ENCODE data around the gene GATA1. TPM values are rescaled to one million over a fixed set of nuclear protein-coding genes. Genes with fewer than 3 reads are reported as not detected.

The GATA1 gene
- polyA plus RNA-seq, 1 of the 3 experiments (the other 2 are of a cell fraction) = not detected

DNA sequence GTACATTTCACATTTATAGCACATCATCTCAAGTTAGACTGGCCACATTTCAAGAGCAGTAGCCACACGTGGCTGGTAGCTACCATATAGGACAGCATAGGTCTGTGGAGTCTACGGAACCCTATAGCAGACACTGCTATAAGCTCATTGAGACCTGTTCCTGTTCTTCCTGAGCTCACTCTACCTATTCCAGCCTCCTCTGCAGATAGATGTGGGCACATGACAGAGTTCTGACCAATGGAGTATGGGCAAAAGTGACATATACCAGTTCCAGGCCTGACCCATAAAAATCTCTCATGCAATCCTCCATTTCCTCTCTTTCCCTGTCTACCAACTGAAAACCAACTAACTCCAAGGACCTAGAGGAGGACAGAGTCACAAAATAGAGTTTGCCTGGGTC, 11.9 kb downstream of the GATA1 start:
- Histone ChIP-seq H3K4me2 (no peak overlapping the region), H3K36me3 (replicated peaks in 1 of 2; ENCODE audit: control insufficient read depth in 1 of 2, insufficient read depth in 2 of 2, low read length in 1 of 2) (no peaks in the 10 kb centered on the region), H4K20me1 (ENCODE audit: insufficient read depth) (no peaks in the 10 kb centered on the region), H3K79me2 (ENCODE audit: insufficient read depth) (no peaks in the 10 kb centered on the region), H3K9me3 (no peaks in the 10 kb centered on the region), H3K4me3 (ENCODE audit: low read depth in 2 of 2, low read length in 1 of 2) (no peak overlapping the region), H3F3A (replicated peaks; ENCODE audit: insufficient read depth) (no peaks in the 10 kb centered on the region), H3K4me1 (ENCODE audit: control insufficient read depth in 1 of 2, insufficient read depth in 2 of 2, low read depth in 1 of 2, low read length in 1 of 2) (peaks cover 4 to 10% of the 10 kb centered on the region in 2 experiments; a peak in 1 of 4 replicates), H3K27ac (ENCODE audit: low read depth in 2 of 2, low read length in 1 of 2) (no peak overlapping the region), H3K27me3 (ENCODE audit: insufficient read depth) (no peaks in the 10 kb centered on the region; the same call in 1 of the 2 replicates), H3K9ac (no peak overlapping the region), H2AFZ (ENCODE audit: low read depth) (no peak overlapping the region), H3K9me2 (no peaks in the 10 kb centered on the region)
- POLR2A ChIA-PET = no interaction called here
- no peak for DNase-seq
- CTCF ChIA-PET = no interaction called here
- WGBS (ENCODE audit: low lambda C conversion rate) = 20% methylated on average over 2 of the region's 2 CpGs
- TF ChIP-seq MXI1 (IDR thresholded peaks at IDR 0.05; ENCODE audit: low read depth, low read length) (no peak), RAD21 (IDR thresholded peaks at IDR 0.05; ENCODE audit: low read length) (no peak), FOXM1 (IDR thresholded peaks at IDR 0.05; ENCODE audit: low read depth) (no peak), TAF1 (IDR thresholded peaks at IDR 0.05; ENCODE audit: borderline replicate concordance, low read depth, low read length) (no peak), ELF1 (IDR thresholded peaks at IDR 0.05) (no peak), NFIC (IDR thresholded peaks at IDR 0.05; ENCODE audit: borderline replicate concordance) (no peak), NRF1 (IDR thresholded peaks at IDR 0.05; ENCODE audit: low read depth, low read length) (no peak), FOSL2 (IDR thresholded peaks at IDR 0.05; ENCODE audit: borderline replicate concordance, low read depth) (no peak), PBX3 (IDR thresholded peaks at IDR 0.05) (no peak), RFX5 (IDR thresholded peaks at IDR 0.05; ENCODE audit: low read length) (no peak), CHD2 (IDR thresholded peaks at IDR 0.05; ENCODE audit: low read length, partially characterized antibody) (no peak), POLR2AphosphoS5 (IDR thresholded peaks at IDR 0.05; ENCODE audit: low read depth, low read length) (no peak), RCOR1 (IDR thresholded peaks at IDR 0.05; ENCODE audit: low read length) (no peak), JUND (IDR thresholded peaks at IDR 0.05) (no peak), SMC3 (IDR thresholded peaks at IDR 0.05; ENCODE audit: low read depth, low read length) (no peak), EP300 (IDR thresholded peaks at IDR 0.05; ENCODE audit: borderline replicate concordance in 1 of 2, low read depth in 1 of 2, low read length in 1 of 2) (no peak)
- TF ChIP-seq, protein P1, sequence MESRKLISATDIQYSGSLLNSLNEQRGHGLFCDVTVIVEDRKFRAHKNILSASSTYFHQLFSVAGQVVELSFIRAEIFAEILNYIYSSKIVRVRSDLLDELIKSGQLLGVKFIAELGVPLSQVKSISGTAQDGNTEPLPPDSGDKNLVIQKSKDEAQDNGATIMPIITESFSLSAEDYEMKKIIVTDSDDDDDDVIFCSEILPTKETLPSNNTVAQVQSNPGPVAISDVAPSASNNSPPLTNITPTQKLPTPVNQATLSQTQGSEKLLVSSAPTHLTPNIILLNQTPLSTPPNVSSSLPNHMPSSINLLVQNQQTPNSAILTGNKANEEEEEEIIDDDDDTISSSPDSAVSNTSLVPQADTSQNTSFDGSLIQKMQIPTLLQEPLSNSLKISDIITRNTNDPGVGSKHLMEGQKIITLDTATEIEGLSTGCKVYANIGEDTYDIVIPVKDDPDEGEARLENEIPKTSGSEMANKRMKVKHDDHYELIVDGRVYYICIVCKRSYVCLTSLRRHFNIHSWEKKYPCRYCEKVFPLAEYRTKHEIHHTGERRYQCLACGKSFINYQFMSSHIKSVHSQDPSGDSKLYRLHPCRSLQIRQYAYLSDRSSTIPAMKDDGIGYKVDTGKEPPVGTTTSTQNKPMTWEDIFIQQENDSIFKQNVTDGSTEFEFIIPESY (IDR thresholded peaks at IDR 0.05; ENCODE audit: borderline replicate concordance, low read depth) = no peak
- TF ChIP-seq, protein P2, sequence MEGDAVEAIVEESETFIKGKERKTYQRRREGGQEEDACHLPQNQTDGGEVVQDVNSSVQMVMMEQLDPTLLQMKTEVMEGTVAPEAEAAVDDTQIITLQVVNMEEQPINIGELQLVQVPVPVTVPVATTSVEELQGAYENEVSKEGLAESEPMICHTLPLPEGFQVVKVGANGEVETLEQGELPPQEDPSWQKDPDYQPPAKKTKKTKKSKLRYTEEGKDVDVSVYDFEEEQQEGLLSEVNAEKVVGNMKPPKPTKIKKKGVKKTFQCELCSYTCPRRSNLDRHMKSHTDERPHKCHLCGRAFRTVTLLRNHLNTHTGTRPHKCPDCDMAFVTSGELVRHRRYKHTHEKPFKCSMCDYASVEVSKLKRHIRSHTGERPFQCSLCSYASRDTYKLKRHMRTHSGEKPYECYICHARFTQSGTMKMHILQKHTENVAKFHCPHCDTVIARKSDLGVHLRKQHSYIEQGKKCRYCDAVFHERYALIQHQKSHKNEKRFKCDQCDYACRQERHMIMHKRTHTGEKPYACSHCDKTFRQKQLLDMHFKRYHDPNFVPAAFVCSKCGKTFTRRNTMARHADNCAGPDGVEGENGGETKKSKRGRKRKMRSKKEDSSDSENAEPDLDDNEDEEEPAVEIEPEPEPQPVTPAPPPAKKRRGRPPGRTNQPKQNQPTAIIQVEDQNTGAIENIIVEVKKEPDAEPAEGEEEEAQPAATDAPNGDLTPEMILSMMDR (IDR thresholded peaks at IDR 0.05) = no peak
- TF ChIP-seq, protein P3, sequence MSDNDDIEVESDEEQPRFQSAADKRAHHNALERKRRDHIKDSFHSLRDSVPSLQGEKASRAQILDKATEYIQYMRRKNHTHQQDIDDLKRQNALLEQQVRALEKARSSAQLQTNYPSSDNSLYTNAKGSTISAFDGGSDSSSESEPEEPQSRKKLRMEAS (IDR thresholded peaks at IDR 0.05; ENCODE audit: low read depth) = no peak
- TF ChIP-seq, protein P4, sequence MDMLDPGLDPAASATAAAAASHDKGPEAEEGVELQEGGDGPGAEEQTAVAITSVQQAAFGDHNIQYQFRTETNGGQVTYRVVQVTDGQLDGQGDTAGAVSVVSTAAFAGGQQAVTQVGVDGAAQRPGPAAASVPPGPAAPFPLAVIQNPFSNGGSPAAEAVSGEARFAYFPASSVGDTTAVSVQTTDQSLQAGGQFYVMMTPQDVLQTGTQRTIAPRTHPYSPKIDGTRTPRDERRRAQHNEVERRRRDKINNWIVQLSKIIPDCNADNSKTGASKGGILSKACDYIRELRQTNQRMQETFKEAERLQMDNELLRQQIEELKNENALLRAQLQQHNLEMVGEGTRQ (IDR thresholded peaks at IDR 0.05; ENCODE audit: borderline replicate concordance, low read depth, low read length) = no peak
